OCI-LY1 (cell line): ENCODE results near the gene KRTAP9-8.
"Not testable (repeated sequence)": the region's sequence is repeated elsewhere in the genome, so short reads cannot be mapped to it uniquely, and the experiment has no call there.

ENCODE experiments used
- EZH2 ChIP-seq: fragments of 200-600 bp; sonication (generic), shearing (Covaris generic); IDR thresholded peaks from 2 replicates; pipeline ENCODE4 v1.8.0; 2017; ENCODE audit warnings: borderline replicate concordance, mixed run types, mild to moderate bottlenecking, antibody characterized with exemption, low read length, moderate library complexity, mixed read lengths
- TF ChIP-seq, protein P1 (sequence below): fragments of 200-600 bp; sonication (generic), shearing (Covaris generic); IDR thresholded peaks from 2 replicates; pipeline ENCODE4 v1.5.1; 2017; ENCODE audit warnings: mild to moderate bottlenecking, antibody characterized with exemption, low read length, moderate library complexity, mixed read lengths

DNA sequence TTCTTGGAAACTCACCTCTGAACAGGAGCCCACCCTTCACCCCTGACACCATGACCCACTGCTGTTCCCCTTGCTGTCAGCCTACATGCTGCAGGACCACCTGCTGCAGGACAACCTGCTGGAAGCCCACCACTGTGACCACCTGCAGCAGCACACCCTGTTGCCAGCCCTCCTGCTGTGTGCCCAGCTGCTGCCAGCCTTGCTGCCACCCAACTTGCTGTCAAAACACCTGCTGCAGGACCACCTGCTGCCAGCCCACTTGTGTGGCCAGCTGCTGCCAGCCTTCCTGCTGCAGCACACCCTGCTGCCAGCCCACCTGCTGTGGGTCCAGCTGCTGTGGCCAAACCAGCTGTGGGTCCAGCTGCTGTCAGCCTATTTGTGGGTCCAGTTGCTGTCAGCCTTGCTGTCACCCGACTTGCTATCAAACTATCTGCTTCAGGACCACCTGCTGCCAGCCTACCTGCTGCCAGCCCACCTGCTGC, 47.9 kb upstream of the KRTAP9-8 start, which contains the start of gene KRTAP9-1:
- TF ChIP-seq, protein P1, sequence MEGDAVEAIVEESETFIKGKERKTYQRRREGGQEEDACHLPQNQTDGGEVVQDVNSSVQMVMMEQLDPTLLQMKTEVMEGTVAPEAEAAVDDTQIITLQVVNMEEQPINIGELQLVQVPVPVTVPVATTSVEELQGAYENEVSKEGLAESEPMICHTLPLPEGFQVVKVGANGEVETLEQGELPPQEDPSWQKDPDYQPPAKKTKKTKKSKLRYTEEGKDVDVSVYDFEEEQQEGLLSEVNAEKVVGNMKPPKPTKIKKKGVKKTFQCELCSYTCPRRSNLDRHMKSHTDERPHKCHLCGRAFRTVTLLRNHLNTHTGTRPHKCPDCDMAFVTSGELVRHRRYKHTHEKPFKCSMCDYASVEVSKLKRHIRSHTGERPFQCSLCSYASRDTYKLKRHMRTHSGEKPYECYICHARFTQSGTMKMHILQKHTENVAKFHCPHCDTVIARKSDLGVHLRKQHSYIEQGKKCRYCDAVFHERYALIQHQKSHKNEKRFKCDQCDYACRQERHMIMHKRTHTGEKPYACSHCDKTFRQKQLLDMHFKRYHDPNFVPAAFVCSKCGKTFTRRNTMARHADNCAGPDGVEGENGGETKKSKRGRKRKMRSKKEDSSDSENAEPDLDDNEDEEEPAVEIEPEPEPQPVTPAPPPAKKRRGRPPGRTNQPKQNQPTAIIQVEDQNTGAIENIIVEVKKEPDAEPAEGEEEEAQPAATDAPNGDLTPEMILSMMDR: not testable (repeated sequence)
- TF ChIP-seq EZH2: not testable (repeated sequence)
